GM23338 (cell line): ENCODE results near the gene F2RL2. TPM values are rescaled to one million over a fixed set of nuclear protein-coding genes. Genes with fewer than 3 reads are reported as not detected.

Experiments used
- ATAC-seq: fragments of 200-7000 bp; cut with Tn5 transposase; 3 replicates; pipeline ENCODE4 v1.9.1; 2020
- DNase-seq: peaks from one replicate; pipeline ENCODE4 v3.0.0-alpha.2; 2015; ENCODE audit warnings: low spot score
- H2AFZ ChIP-seq: fragments of 200-600 bp; sonication (generic); 2 replicates; pipeline ENCODE4 v1.8.0; 2016; ENCODE audit warnings: antibody characterized with exemption, mild to moderate bottlenecking, moderate library complexity
- H3F3A ChIP-seq: fragments of 200-600 bp; sonication (generic); replicated peaks from 2 replicates; pipeline ENCODE4 v1.8.0; 2017; ENCODE audit warnings: antibody characterized with exemption, mixed run types, low read depth
- H3K27ac ChIP-seq: fragments of 200-600 bp; sonication (generic); 2 replicates; pipeline ENCODE4 v1.6.1; 2016; ENCODE audit warnings: low read depth
- H3K27me3 ChIP-seq: fragments of 200-600 bp; sonication (generic); 2 replicates; pipeline ENCODE4 v1.8.0; 2016; ENCODE audit warnings: mild to moderate bottlenecking, mixed run types, moderate library complexity; ENCODE audit not compliant: insufficient read depth
- H3K36me3 ChIP-seq: fragments of 200-600 bp; sonication (generic); 2 replicates; pipeline ENCODE4 v1.8.0; 2016; ENCODE audit warnings: mild to moderate bottlenecking; ENCODE audit not compliant: insufficient read depth
- H3K4me1 ChIP-seq: fragments of 200-600 bp; sonication (generic); 2 replicates; pipeline ENCODE4 v1.8.0; 2016; ENCODE audit warnings: mild to moderate bottlenecking, moderate library complexity; ENCODE audit not compliant: insufficient read depth
- H3K4me2 ChIP-seq: fragments of 200-600 bp; sonication (generic); 2 replicates; pipeline ENCODE4 v1.7.1; 2017; ENCODE audit warnings: mixed run types
- H3K4me3 ChIP-seq: fragments of 200-600 bp; sonication (generic); 2 replicates; pipeline ENCODE4 v1.6.1; 2016; ENCODE audit warnings: mixed run types
- H3K79me2 ChIP-seq: fragments of 200-600 bp; sonication (generic); replicated peaks from 2 replicates; pipeline ENCODE4 v1.8.0; 2017; ENCODE audit warnings: mild to moderate bottlenecking; ENCODE audit not compliant: insufficient read depth
- H3K9me2 ChIP-seq: fragments of 200-600 bp; sonication (generic); 2 replicates; pipeline ENCODE4 v1.8.0; 2017; ENCODE audit not compliant: insufficient read depth
- H4K20me1 ChIP-seq: fragments of 200-600 bp; sonication (generic); replicated peaks from 2 replicates; pipeline ENCODE4 v1.8.0; 2017; ENCODE audit warnings: mild to moderate bottlenecking; ENCODE audit not compliant: insufficient read depth
- H3K27ac Mint-ChIP-seq: 2 replicates; pipeline ENCODE4 v1.8.0; 2020; ENCODE audit warnings: inconsistent platforms, mild to moderate bottlenecking, moderate library complexity, mixed read lengths
- H3K27me3 Mint-ChIP-seq: 3 replicates; pipeline ENCODE4 v1.8.0; 2022; ENCODE audit warnings: low read depth, mild to moderate bottlenecking, moderate library complexity, mixed read lengths, inconsistent platforms; ENCODE audit not compliant: insufficient read depth, poor library complexity
- H3K36me3 Mint-ChIP-seq: 3 replicates; pipeline ENCODE4 v1.8.0; 2021; ENCODE audit warnings: low read depth, mild to moderate bottlenecking, inconsistent platforms, moderate library complexity, mixed read lengths
- H3K4me1 Mint-ChIP-seq: 3 replicates; pipeline ENCODE4 v1.8.0; 2020; ENCODE audit warnings: mild to moderate bottlenecking, inconsistent platforms, mixed read lengths
- H3K4me3 Mint-ChIP-seq: 3 replicates; pipeline ENCODE4 v1.8.0; 2021; ENCODE audit warnings: moderate library complexity, mild to moderate bottlenecking, inconsistent platforms, mixed read lengths
- H3K9me3 Mint-ChIP-seq: 3 replicates; pipeline ENCODE4 v1.8.0; 2020; ENCODE audit warnings: moderate library complexity, mild to moderate bottlenecking, inconsistent platforms, mixed read lengths
- CREB1 ChIP-seq: fragments of 250-450 bp; sonication (Bioruptor Pico); IDR thresholded peaks from 2 replicates; pipeline ENCODE4 v1.5.0; 2020; ENCODE audit warnings: low read depth, mild to moderate bottlenecking, moderate library complexity
- ETS1 ChIP-seq: IDR thresholded peaks from 2 replicates; pipeline ENCODE4 v1.6.1; 2016; ENCODE audit warnings: antibody characterized with exemption
- JUNB ChIP-seq: IDR thresholded peaks from one replicate; pipeline ENCODE4 v1.6.1; 2016; ENCODE audit warnings: antibody characterized with exemption; ENCODE audit not compliant: unreplicated experiment
- POLR2AphosphoS5 ChIP-seq: IDR thresholded peaks from 2 replicates; pipeline ENCODE4 v1.6.1; 2016; ENCODE audit warnings: antibody characterized with exemption, low read depth
- REST ChIP-seq: IDR thresholded peaks from one replicate; pipeline ENCODE4 v1.6.1; 2018; ENCODE audit warnings: antibody characterized with exemption; ENCODE audit not compliant: unreplicated experiment
- ZNF114 ChIP-seq: fragments of 250-450 bp; sonication (Bioruptor Pico); IDR thresholded peaks from 2 replicates; pipeline ENCODE4 v1.5.0; 2020; ENCODE audit warnings: mild to moderate bottlenecking, moderate library complexity
- ZNF331 ChIP-seq: fragments of 250-450 bp; sonication (Bioruptor Pico); IDR thresholded peaks from 2 replicates; pipeline ENCODE4 v1.5.0; 2020; ENCODE audit warnings: low read depth, mild to moderate bottlenecking, moderate library complexity
- polyA plus RNA-seq: library from polyadenylated mRNA; unstranded; fragments of >200 nt; fragmentation: Nextera tagmentation; extraction: Ambion mirVana; gene quantifications from 2 replicates; pipeline ENCODE4 v1.2.1, GENCODE V29; 2016
- total RNA-seq: library from RNA; depleted of rRNA; stranded (reverse); fragments of >200 nt; shearing (Covaris generic); gene quantifications from 2 replicates; pipeline ENCODE4 v1.2.3, GENCODE V29; 2014
- TF ChIP-seq, protein P1 (sequence below), 2 experiments: fragments of 200-600 bp in 1 of 2; sonication (generic) in 1 of 2; conservative IDR thresholded peaks; 2 replicates each; pipeline versions ENCODE4 v1.5.1 to v1.6.1; 2016 to 2017; ENCODE audit warnings: antibody characterized with exemption in 2 of 2, low read depth in 2 of 2, mild to moderate bottlenecking in 2 of 2, moderate library complexity in 1 of 2
- TF ChIP-seq, protein P2 (sequence below): fragments of 250-450 bp; sonication (Bioruptor Pico); IDR thresholded peaks from 2 replicates; pipeline ENCODE4 v1.5.0; 2020; ENCODE audit warnings: mild to moderate bottlenecking, moderate library complexity

Gene F2RL2
- total and polyA plus RNA-seq, 2 experiments from 2014 or later: 0.42 to 0.70 TPM

- no peaks in the 10 kb centered on the region for H3K27me3 ChIP-seq
- Mint-ChIP-seq H3K4me3 (no peak overlapping the region), H3K27me3 (peaks cover 2% of the 10 kb centered on the region), H3K9me3 (no peaks in the 10 kb centered on the region), H3K27ac (no peak overlapping the region), H3K4me1 (no peaks in the 10 kb centered on the region; the same call in 1 of the 3 replicates), H3K36me3 (no peaks in the 10 kb centered on the region)
- H2AFZ ChIP-seq: no peak overlapping the region
- H3K4me3 ChIP-seq: no peak overlapping the region
- no peak overlapping the region for H3K4me2 ChIP-seq
- H3F3A ChIP-seq: no peaks in the 10 kb centered on the region
- ATAC-seq: no peak
- TF ChIP-seq, protein P1, sequence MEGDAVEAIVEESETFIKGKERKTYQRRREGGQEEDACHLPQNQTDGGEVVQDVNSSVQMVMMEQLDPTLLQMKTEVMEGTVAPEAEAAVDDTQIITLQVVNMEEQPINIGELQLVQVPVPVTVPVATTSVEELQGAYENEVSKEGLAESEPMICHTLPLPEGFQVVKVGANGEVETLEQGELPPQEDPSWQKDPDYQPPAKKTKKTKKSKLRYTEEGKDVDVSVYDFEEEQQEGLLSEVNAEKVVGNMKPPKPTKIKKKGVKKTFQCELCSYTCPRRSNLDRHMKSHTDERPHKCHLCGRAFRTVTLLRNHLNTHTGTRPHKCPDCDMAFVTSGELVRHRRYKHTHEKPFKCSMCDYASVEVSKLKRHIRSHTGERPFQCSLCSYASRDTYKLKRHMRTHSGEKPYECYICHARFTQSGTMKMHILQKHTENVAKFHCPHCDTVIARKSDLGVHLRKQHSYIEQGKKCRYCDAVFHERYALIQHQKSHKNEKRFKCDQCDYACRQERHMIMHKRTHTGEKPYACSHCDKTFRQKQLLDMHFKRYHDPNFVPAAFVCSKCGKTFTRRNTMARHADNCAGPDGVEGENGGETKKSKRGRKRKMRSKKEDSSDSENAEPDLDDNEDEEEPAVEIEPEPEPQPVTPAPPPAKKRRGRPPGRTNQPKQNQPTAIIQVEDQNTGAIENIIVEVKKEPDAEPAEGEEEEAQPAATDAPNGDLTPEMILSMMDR (conservative IDR thresholded peaks at IDR 0.05; ENCODE audit: low read depth in 2 of 2): no peak
- TF ChIP-seq, protein P2, sequence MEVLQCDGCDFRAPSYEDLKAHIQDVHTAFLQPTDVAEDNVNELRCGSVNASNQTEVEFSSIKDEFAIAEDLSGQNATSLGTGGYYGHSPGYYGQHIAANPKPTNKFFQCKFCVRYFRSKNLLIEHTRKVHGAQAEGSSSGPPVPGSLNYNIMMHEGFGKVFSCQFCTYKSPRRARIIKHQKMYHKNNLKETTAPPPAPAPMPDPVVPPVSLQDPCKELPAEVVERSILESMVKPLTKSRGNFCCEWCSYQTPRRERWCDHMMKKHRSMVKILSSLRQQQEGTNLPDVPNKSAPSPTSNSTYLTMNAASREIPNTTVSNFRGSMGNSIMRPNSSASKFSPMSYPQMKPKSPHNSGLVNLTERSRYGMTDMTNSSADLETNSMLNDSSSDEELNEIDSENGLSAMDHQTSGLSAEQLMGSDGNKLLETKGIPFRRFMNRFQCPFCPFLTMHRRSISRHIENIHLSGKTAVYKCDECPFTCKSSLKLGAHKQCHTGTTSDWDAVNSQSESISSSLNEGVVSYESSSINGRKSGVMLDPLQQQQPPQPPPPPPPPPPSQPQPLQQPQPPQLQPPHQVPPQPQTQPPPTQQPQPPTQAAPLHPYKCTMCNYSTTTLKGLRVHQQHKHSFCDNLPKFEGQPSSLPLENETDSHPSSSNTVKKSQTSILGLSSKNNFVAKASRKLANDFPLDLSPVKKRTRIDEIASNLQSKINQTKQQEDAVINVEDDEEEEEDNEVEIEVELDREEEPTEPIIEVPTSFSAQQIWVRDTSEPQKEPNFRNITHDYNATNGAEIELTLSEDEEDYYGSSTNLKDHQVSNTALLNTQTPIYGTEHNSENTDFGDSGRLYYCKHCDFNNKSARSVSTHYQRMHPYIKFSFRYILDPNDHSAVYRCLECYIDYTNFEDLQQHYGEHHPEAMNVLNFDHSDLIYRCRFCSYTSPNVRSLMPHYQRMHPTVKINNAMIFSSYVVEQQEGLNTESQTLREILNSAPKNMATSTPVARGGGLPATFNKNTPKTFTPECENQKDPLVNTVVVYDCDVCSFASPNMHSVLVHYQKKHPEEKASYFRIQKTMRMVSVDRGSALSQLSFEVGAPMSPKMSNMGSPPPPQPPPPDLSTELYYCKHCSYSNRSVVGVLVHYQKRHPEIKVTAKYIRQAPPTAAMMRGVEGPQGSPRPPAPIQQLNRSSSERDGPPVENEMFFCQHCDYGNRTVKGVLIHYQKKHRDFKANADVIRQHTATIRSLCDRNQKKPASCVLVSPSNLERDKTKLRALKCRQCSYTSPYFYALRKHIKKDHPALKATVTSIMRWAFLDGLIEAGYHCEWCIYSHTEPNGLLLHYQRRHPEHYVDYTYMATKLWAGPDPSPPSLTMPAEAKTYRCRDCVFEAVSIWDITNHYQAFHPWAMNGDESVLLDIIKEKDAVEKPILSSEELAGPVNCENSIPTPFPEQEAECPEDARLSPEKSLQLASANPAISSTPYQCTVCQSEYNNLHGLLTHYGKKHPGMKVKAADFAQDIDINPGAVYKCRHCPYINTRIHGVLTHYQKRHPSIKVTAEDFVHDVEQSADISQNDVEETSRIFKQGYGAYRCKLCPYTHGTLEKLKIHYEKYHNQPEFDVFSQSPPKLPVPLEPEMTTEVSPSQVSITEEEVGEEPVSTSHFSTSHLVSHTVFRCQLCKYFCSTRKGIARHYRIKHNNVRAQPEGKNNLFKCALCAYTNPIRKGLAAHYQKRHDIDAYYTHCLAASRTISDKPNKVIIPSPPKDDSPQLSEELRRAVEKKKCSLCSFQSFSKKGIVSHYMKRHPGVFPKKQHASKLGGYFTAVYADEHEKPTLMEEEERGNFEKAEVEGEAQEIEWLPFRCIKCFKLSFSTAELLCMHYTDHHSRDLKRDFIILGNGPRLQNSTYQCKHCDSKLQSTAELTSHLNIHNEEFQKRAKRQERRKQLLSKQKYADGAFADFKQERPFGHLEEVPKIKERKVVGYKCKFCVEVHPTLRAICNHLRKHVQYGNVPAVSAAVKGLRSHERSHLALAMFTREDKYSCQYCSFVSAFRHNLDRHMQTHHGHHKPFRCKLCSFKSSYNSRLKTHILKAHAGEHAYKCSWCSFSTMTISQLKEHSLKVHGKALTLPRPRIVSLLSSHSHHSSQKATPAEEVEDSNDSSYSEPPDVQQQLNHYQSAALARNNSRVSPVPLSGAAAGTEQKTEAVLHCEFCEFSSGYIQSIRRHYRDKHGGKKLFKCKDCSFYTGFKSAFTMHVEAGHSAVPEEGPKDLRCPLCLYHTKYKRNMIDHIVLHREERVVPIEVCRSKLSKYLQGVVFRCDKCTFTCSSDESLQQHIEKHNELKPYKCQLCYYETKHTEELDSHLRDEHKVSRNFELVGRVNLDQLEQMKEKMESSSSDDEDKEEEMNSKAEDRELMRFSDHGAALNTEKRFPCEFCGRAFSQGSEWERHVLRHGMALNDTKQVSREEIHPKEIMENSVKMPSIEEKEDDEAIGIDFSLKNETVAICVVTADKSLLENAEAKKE (CRISPR knock-in tag): no peak
- TF ChIP-seq ZNF331 (no peak), JUNB (no peak), ZNF114 (CRISPR knock-in tag) (no peak), ETS1 (no peak), REST (no peak), POLR2AphosphoS5 (no peak), CREB1 (CRISPR knock-in tag) (no peak)
- no peaks in the 10 kb centered on the region for H3K4me1 ChIP-seq
- H3K79me2 ChIP-seq: no peaks in the 10 kb centered on the region
- H3K27ac ChIP-seq: no peak overlapping the region
- no peak for DNase-seq
- H3K36me3 ChIP-seq: no peaks in the 10 kb centered on the region
- no peaks in the 10 kb centered on the region for H4K20me1 ChIP-seq
- no peaks in the 10 kb centered on the region for H3K9me2 ChIP-seq
These were observed 53.0 kb downstream of the F2RL2 start for GRCh38 chr5:76570153-76570552.
